Measurements from ENCODE around the gene FAU.

Gene FAU

DNA sequence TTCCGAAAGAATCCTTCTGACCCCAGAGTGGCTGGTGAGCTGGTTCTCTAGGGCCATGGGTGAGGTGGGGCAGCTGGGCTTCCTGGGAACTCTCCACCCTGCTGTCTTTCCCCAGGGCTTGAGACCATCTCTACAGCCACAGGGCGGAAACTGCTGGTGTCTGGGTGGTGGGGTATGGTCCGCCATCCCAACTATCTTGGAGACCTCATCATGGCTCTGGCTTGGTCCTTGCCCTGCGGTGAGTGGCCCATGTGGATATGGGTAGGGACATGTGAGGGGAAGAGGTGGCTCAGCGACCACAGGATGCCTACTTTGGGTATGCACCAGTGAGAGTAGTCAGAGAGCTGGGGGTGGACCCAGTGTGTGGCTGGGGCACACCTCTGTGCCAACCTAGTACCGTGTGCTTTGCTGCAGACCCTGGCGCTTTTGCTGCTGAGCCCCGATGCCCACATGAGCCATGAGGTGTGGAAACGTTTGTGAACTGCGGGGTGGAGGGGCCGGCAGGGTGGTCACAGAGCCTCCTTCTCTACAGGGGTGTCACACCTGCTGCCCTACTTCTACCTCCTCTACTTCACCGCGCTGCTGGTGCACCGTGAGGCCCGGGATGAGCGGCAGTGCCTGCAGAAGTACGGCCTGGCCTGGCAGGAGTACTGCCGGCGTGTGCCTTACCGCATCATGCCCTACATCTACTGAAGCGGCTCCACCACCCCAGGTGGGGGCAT is 6.4 kb downstream of the FAU start:
- H3K4me1 Mint-ChIP-seq = peaks cover 20% of the 10 kb centered on the region
- no peaks in the 10 kb centered on the region for H3K9me3 Mint-ChIP-seq
- TF ChIP-seq, protein P1, sequence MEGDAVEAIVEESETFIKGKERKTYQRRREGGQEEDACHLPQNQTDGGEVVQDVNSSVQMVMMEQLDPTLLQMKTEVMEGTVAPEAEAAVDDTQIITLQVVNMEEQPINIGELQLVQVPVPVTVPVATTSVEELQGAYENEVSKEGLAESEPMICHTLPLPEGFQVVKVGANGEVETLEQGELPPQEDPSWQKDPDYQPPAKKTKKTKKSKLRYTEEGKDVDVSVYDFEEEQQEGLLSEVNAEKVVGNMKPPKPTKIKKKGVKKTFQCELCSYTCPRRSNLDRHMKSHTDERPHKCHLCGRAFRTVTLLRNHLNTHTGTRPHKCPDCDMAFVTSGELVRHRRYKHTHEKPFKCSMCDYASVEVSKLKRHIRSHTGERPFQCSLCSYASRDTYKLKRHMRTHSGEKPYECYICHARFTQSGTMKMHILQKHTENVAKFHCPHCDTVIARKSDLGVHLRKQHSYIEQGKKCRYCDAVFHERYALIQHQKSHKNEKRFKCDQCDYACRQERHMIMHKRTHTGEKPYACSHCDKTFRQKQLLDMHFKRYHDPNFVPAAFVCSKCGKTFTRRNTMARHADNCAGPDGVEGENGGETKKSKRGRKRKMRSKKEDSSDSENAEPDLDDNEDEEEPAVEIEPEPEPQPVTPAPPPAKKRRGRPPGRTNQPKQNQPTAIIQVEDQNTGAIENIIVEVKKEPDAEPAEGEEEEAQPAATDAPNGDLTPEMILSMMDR (IDR thresholded peaks at IDR 0.05; ENCODE audit: unreplicated experiment in 3 of 3) = no peak
- H3K27ac Mint-ChIP-seq = peak overlapping the region in 1 of 3 experiments; percentile 27
- H3K4me3 Mint-ChIP-seq = peak overlapping the region; percentile 90 to 97 (median 90)
- H3K36me3 Mint-ChIP-seq (ENCODE audit: low read depth) = peaks cover 19% of the 10 kb centered on the region
- no peaks in the 10 kb centered on the region for H3K27me3 Mint-ChIP-seq (ENCODE audit: low read depth)

DNA sequence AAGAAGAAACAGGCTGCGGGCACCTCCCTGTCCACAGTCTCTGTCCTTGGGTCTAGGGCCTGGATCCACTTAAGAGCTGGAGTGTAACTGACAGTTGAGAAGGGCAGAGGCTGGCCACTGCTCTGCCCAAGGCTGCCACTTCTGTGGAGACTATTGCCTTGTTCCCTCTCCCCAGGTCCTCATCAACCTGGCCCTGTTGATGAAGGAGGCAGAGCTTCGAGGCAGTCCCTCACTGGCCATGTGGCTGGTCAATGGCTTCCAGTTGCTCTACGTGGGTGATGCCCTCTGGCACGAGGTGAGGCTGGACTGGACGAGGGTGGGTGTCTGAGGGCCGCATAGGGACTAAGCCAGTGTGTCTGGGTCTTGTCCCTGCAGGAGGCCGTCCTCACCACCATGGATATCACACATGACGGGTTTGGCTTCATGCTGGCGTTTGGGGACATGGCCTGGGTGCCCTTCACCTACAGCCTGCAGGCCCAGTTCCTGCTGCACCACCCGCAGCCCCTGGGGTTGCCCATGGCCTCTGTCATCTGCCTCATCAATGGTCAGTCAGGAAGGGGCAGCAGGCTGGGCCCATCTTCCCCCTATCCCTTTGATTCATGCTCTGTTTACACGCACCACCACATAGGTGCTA is 7.3 kb downstream of the FAU start:
- Mint-ChIP-seq H3K27ac (peak overlapping the region in 2 of 3 experiments; percentile 91 to 97), H3K4me3 (peak overlapping the region; percentile 90 to 99 (median 97)), H3K4me1 (peaks cover 20% of the 10 kb centered on the region), H3K9me3 (no peaks in the 10 kb centered on the region), H3K27me3 (ENCODE audit: low read depth) (no peaks in the 10 kb centered on the region), H3K36me3 (ENCODE audit: low read depth) (peaks cover 13% of the 10 kb centered on the region)
- TF ChIP-seq, protein P1 (IDR thresholded peaks at IDR 0.05; ENCODE audit: unreplicated experiment in 3 of 3) = no peak

DNA sequence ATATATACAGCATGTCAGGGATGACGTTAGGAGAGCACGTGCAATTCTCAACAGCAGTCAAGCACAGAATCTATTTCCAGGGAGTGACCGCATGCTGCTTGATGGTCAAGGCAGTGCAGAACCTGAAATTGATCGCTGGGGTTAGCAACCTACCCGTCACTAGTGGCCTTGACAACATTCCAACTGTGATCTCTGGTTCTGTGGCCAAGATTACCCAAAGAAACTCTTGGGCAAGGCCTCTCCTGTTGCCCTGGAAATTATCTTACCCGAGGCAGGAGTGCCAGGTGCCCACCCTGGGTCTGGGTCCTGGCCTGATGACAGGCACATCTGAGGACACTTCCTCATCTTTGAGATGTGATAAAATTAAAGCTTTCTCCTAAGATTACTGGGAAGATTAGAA is 8.1 kb downstream of the FAU start:
- peak overlapping the region; percentile 90 to 99 (median 97) for H3K4me3 Mint-ChIP-seq
- H3K36me3 Mint-ChIP-seq (ENCODE audit: low read depth) = peaks cover 9% of the 10 kb centered on the region
- peak overlapping the region; percentile 91 to 97 (median 91) for H3K27ac Mint-ChIP-seq
- H3K4me1 Mint-ChIP-seq = peaks cover 20% of the 10 kb centered on the region
- H3K27me3 Mint-ChIP-seq (ENCODE audit: low read depth) = no peaks in the 10 kb centered on the region
- H3K9me3 Mint-ChIP-seq = no peaks in the 10 kb centered on the region
- TF ChIP-seq, protein P1 (IDR thresholded peaks at IDR 0.05; ENCODE audit: unreplicated experiment in 3 of 3) = no peak

DNA sequence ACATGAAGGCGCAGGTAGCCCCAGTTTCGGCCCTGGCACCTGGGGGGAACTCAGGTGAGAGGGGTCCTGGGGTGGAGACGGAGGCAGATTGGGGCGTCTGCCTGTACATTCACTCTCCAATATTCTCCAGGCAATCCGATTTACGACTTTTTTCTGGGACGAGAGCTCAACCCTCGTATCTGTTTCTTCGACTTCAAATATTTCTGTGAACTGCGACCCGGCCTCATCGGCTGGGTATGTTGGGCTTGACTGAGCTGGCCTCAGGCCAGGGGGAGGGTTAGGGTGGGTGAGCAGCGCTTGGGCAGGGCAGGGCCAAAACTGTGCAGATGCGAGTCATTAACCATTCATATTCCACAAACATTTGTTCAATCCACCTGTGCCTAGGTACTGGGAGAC is 8.6 kb downstream of the FAU start:
- Mint-ChIP-seq H3K27ac (peak overlapping the region; percentile 91 to 97 (median 91)), H3K27me3 (ENCODE audit: low read depth) (no peaks in the 10 kb centered on the region), H3K9me3 (no peaks in the 10 kb centered on the region), H3K4me1 (peaks cover 20% of the 10 kb centered on the region), H3K36me3 (ENCODE audit: low read depth) (peaks cover 4% of the 10 kb centered on the region), H3K4me3 (peak overlapping the region; percentile 90 to 99 (median 97))
- TF ChIP-seq, protein P1 (IDR thresholded peaks at IDR 0.05; ENCODE audit: unreplicated experiment in 3 of 3) = no peak

DNA sequence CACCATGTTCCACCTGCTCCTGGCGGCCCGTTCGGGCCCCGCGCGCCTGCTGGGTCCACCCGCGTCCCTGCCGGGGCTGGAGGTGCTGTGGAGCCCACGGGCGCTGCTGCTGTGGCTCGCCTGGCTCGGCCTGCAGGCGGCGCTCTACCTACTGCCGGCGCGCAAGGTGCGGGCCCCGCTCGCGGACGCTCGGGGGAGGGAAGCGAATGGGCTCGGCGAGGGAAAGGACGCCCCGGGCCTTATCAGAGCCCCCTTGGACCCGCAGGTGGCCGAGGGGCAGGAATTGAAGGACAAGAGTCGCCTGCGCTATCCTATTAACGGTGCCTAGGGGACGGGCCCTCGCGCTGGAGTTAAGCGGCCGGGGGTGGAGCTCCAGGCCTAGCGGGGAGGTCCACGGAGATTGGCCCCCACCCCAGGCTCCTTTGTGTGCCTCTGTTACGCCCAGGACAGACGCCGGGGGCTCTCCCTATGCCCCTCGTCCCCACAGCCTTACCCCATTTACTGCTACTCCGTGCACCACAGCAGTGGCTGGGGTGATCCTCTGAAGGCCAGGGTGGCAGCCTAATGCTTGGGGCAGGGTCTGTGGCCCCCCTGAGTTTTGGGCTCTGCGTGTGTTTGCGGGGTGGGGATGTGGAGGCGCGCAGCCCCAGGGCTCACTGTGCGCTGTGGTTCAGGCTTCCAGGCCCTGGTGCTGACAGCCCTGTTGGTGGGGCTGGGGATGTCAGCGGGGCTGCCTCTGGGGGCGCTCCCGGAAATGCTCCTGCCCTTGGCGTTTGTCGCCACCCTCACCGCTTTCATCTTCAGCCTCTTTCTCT is 9.2 kb downstream of the FAU start:
- Mint-ChIP-seq H3K27ac (peak overlapping the region; percentile 91 to 97 (median 91)), H3K36me3 (ENCODE audit: low read depth) (peaks cover under 1% of the 10 kb centered on the region), H3K9me3 (no peaks in the 10 kb centered on the region), H3K27me3 (ENCODE audit: low read depth) (no peaks in the 10 kb centered on the region), H3K4me1 (peaks cover 17% of the 10 kb centered on the region), H3K4me3 (peak overlapping the region; percentile 90 to 99 (median 97))
- TF ChIP-seq, protein P1 (IDR thresholded peaks at IDR 0.05; ENCODE audit: unreplicated experiment in 3 of 3) = peak; percentile 80 to 94 (median 87)
